Measurements from ENCODE around the gene PPTC7.
"Not testable (repeated sequence)": the region's sequence is repeated elsewhere in the genome, so short reads cannot be mapped to it uniquely, and the experiment has no call there.

Gene PPTC7, protein sequence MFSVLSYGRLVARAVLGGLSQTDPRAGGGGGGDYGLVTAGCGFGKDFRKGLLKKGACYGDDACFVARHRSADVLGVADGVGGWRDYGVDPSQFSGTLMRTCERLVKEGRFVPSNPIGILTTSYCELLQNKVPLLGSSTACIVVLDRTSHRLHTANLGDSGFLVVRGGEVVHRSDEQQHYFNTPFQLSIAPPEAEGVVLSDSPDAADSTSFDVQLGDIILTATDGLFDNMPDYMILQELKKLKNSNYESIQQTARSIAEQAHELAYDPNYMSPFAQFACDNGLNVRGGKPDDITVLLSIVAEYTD

DNA sequence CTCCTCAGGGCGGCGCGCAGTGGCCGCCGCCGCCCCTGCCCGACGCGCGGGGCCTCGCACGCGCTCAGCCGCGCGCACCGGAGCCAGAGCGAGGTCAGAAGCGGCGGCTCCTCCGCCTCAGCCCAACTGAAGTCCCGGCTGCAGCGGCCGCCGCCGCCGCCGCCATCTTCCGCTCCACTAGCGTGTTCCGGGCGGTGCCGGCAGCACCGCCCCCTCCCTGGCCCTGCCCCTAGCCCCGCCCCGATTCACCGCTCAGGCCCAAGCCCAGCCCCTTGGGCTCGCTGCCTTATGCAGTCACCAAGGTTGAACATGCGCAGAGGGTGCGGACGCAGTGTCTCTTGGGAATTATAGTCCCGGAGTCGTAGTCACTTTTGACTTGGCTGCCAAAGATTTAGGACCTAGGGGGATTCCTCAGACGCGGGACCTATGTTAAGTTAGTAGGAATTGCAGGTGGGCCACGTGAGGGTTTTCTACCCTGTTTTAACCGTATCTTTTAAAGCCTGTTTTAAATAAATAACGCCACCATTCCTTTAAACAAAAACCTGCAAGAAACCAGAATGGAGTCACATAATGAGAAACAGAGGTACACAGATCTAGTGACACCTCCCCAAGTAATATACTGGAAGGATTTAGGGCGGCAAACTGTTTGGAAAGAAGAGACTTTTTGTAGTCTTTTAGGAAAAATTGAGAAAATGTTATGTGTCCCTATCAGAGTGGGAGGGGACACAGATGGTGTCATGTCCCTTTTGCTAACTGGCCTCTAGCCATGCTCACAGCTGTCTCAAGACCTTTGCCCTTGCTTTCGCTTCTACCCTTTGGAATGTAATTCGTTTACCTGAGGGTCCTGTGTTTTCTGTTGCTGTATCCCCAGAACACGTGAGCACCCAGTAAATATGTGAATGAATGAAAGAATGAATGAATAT, at the start of gene PPTC7:
TSS of gene PPTC7 (minus strand) at position 182 of the 923 bp plus-strand sequence. CDS start 287 bp downstream, outside the sequence.
- peak; percentile 97 for DNase-seq (ENCODE audit: low spot score)

DNA sequence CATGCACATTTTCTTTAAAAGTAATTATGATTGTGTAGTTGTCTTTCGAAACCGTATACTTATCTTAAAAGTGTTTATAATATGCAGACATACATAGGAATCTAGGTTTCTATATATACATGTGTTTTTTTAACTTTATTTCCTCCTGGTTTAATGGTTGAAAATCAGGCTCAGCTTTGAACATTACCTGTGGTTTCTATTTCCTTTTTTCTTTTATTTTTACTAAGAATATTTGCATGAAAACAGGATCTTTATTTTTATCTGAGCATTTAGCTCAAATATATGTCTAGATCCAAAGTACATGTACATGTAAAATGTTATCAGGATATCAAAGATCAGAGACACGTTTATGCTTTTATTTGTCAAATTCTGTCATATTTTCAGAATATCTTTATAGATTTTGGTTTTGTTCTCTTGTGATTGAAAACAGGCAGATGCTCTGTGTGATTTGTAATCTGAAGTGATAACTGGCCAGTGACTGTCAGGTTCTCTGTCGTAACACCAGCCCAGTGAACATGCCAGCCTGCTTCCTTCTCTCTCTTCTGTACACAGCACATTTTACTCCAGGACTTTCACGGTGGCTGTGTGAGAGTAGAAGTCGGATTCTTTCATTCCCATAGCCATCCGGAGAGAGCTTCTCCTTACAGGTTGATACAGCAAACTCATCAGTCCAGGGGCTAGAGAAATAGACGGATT, 44.5 kb upstream of the PPTC7 start:
- no peak for DNase-seq (ENCODE audit: low spot score)

GRCh38 chr12:110622582-110622981, 39.5 kb upstream of the PPTC7 start:
- DNase-seq (ENCODE audit: low spot score), result no peak

GRCh38 chr12:110619534-110619953, 36.4 kb upstream of the PPTC7 start:
- DNase-seq (ENCODE audit: low spot score), result no peak

DNA sequence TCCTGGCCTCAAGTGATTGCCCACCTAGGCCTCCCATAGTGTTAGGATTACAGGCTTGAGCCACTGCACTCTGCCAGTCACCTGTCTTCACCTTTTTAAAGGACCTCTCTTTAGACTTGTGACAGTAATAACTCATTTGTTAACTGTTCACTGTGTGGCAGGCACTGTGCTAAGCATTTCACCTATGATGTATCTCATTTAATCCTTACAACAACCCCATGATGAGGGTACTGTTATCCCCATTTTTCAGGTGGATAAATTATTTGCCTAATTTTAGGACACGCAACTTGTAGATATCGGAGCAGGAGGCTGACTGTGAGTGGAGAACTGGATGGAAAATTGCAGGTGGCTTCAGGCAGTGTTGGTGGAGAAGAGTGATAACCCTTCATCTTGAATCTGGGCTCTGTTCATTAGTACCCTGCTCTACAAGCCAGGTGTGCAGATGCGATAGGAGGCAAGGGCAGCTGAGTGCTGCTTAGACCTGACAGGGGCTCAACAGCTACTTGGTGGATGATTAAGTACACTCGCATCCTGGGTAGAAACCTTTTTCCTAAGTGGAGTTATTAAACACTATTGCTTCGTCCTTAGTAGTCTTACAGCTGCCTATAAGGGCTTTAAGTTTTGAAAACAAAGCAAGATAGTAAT, 33.5 kb upstream of the PPTC7 start:
- DNase-seq (ENCODE audit: low spot score), result no peak

GRCh38 chr12:110615171-110615570, 32.1 kb upstream of the PPTC7 start:
- DNase-seq (ENCODE audit: low spot score), result no peak

GRCh38 chr12:110613771-110614684, 30.9 kb upstream of the PPTC7 start, which contains the start of gene TCTN1:
Gene TCTN1 (plus strand): TSS chr12:110614129. CDS start chr12:110614183, 54 bp downstream.
- DNase-seq (ENCODE audit: low spot score), result peak; percentile 91

- no peak for DNase-seq (ENCODE audit: low spot score)
Observed at GRCh38 chr12:110613071-110613770, 30.1 kb upstream of the PPTC7 start.

DNA sequence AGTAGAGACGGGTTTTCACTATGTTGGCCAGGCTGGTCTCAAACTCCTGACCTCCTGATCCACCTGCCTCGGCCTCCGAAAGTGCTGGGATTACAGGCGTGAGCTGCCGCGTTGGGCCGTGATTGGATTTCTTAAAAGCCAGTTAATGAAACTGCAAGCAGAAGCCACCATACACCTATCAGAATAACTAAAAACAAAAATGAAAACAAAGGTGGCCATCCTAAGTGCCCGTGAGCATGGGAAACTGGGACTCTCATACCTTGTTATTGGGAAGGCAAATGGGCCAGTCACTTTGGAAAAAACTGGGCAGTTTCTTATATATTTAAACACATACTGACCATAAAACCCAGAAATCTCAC, 23.1 kb upstream of the PPTC7 start:
- DNase-seq (ENCODE audit: low spot score), result no peak

DNA sequence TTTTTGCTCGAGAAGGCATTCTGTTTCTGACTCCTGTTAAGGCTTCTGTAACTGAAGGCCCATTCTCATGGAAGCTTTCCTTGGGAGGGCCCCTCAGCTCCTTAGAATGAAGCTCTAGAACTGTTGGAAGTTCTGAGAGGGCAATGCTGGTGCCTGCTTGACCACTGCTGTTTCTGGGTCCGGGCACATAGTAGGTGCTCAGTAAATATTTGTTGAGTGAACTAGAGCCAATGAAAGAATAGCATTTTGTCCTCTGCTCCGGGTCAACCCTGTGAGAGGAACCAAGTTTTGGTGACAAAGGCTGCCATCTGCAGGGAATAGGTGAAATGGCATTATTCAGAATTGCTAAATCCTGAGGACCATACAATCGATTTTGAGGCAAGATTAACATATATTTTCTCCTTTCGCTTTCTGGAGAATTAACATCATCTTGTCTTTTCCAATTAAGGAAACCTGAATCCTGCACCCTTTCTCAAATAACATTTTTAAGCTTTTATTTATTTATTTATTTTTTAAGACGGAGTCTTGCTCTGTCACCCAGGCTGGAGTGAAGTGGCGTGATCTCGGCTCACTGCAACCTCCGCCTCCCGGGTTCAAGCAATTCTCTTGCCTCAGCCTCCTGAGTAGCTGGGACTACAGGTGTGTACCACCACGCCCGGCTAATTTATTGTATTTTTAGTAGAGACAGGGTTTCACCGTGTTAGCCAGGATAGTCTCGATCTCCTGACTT, 19.1 kb upstream of the PPTC7 start:
- DNase-seq (ENCODE audit: low spot score), result peak; percentile 71

- peak; percentile 53 for DNase-seq (ENCODE audit: low spot score)
Observed at GRCh38 chr12:110600254-110600653, 17.1 kb upstream of the PPTC7 start.

- DNase-seq (ENCODE audit: low spot score), result no peak
Observed at GRCh38 chr12:110599334-110599733, 16.2 kb upstream of the PPTC7 start.

- no peak for DNase-seq (ENCODE audit: low spot score)
Observed at GRCh38 chr12:110597885-110598284, 14.8 kb upstream of the PPTC7 start.

GRCh38 chr12:110592919-110593318, 9.8 kb upstream of the PPTC7 start:
- DNase-seq (ENCODE audit: low spot score), result not testable (repeated sequence)

DNA sequence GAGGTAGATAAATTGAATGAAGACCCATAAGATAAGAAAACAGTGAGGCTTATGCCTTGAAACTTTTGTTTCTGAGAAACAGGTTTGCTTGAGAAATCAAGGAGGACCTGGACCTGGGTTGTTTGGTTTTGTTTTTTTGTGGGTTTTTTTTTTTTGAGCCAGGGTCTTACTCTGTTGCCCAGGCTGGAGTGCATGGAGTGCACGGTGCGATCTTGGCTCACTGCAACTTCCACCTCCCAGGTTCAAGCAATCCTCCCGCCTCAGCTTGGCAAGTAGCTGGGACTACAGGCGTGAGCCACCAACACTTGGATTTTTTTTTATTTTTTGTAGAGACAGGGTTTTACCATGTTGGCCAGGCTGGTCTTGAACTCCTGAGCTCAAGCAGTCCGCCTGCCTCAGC, 9.0 kb upstream of the PPTC7 start:
- no peak for DNase-seq (ENCODE audit: low spot score)

DNA sequence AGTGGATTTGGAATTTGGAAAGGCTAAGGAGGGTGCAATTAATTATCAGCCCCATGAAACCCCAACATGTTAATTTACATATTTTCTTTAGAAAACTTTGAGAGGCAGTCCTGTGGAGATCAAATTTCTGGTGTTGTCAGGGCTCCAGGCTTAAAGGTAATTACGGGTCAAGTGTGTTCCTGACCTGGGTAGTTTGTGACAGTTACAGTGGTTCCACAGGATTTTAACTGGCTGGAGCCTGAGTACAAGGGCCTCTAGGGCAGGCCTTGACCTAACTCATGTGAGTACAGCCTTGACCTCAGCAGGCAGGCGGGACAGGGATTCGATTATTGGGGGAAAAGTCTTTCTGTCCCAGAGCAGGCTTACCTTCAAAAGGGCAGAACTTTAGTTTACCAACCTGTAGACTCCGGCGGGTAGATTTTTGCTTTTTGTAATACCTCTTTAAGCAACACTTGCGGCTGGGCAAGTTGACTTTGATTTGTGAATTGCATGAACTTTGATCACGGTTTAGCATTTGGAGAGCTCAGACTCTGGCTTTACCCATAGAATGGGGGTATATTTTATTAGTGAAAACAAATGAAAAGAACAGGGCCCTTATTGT, 8.4 kb upstream of the PPTC7 start:
- DNase-seq (ENCODE audit: low spot score), result peak; percentile 13

DNA sequence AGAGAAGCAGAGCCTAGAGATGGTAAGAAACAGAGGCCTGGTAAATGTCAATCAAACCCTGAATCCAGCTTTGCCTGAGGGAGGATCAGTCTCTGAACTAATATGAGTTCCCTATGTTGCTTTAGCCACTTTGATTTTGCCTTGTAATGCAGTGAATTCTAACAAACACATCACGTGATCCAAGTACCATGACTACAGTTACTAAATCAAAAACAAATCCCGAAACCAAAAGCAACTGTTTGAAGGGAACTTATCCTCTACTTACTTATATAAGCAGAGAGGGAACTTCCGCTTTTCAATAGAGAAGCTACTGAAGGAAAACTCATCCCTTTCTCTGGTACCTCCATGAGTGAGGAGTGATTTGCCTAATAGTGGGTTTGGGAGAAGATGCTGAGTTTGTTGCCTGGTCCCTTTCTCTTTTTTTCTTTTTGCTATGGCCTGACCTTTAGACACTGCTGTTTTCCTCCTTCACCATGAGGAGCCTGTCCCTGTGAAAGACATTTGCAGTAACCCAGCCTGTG, 7.7 kb upstream of the PPTC7 start:
- peak; percentile 72 for DNase-seq (ENCODE audit: low spot score)

- DNase-seq (ENCODE audit: low spot score), result no peak
Observed at GRCh38 chr12:110590059-110590458, 6.9 kb upstream of the PPTC7 start.

DNA sequence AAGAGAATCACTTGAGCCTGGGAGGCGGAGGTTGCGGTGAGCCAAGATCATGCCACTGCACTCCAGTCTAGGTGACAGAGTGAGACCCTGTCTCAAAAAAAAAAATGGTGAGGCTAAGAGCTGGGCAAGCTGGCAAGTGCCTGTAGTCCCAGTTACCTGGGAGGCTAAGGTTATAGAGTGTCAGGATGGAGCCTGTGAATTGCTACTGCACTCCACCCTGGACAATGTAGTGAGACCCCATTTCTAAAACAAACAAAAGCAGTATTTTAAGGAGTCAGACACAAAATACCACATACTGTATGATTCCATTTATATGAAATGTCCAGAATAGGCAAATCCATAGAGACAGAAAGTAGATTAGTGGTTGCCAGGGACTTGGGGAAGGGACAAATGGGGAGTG, 4.0 kb upstream of the PPTC7 start:
- DNase-seq (ENCODE audit: low spot score), result not testable (repeated sequence)

All from hematopoietic multipotent progenitor cell treated with erythropoietin and hydrocortisone succinate and interleukin-3 and kit ligand, for 17 days (in vitro differentiated cells).